HEK293 (cell line): ENCODE results near the gene PRPF18.

ENCODE experiments used
- CTCF ChIA-PET: fragments of 350-600 bp; formaldehyde crosslinking; extraction: SDS; loops from one replicate; lab custom pipeline; 2021; ENCODE audit warnings: antibody characterized with exemption; lab: Yijun Ruan, JAX
- POLR2A ChIA-PET: fragments of 300-600 bp; formaldehyde crosslinking; extraction: SDS; loops from one replicate; lab custom pipeline; 2020; ENCODE audit warnings: antibody characterized with exemption, inconsistent platforms; lab: Yijun Ruan, JAX
- H3K27ac ChIP-seq: fragments of 200-500 bp; sonication (Bioruptor generic); 2 replicates; pipeline ENCODE4 v1.5.1; 2014; ENCODE audit warnings: low read depth, low read length, control low read depth, inconsistent platforms; ENCODE audit errors: extremely low read depth
- H3K36me3 ChIP-seq, 2 experiments: fragments of 200-500 bp in 1 of 2; sonication (Bioruptor generic) in 1 of 2; 1 replicate in 1 of 2; 2 replicates in 1 of 2; pipeline ENCODE4 v1.5.1; 2014 to 2017; ENCODE audit warnings: inconsistent platforms in 2 of 2, low read length in 2 of 2; ENCODE audit not compliant: control insufficient read depth in 2 of 2, insufficient read depth in 1 of 2
- H3K4me1 ChIP-seq: fragments of 200-500 bp; sonication (Bioruptor generic); 2 replicates; pipeline ENCODE4 v1.5.1; 2014; ENCODE audit warnings: mild to moderate bottlenecking, low read length, inconsistent platforms; ENCODE audit not compliant: control insufficient read depth, insufficient read depth
- H3K4me3 ChIP-seq: 2 replicates; pipeline ENCODE4 v1.5.1; 2011; ENCODE audit warnings: low read depth, mild to moderate bottlenecking, control low read depth, low read length, moderate library complexity
- H3K9me3 ChIP-seq: fragments of 200-500 bp; sonication (Bioruptor generic); 2 replicates; pipeline ENCODE4 v1.5.1; 2014; ENCODE audit warnings: low read depth, low read length, inconsistent platforms; ENCODE audit not compliant: control insufficient read depth, insufficient read depth
- GLIS2 ChIP-seq: fragments of 450-650 bp; formaldehyde crosslinking; IDR thresholded peaks from 2 replicates; pipeline ENCODE4 v1.5.1; 2016; ENCODE audit warnings: missing biosample characterization, missing genetic modification characterization
- HOXD13 ChIP-seq: sonication (generic); formaldehyde crosslinking; IDR thresholded peaks from 2 replicates; pipeline ENCODE4 v1.8.0; 2022; ENCODE audit warnings: missing genetic modification reagents, borderline replicate concordance
- KLF1 ChIP-seq: fragments of 450-650 bp; formaldehyde crosslinking; IDR thresholded peaks from 2 replicates; pipeline ENCODE4 v1.5.1; 2016; ENCODE audit warnings: missing biosample characterization, missing genetic modification characterization
- KLF9 ChIP-seq: fragments of 450-650 bp; formaldehyde crosslinking; IDR thresholded peaks from 2 replicates; pipeline ENCODE4 v1.5.1; 2016; ENCODE audit warnings: missing biosample characterization, missing genetic modification characterization, low read depth
- SALL2 ChIP-seq: fragments of 450-650 bp; formaldehyde crosslinking; IDR thresholded peaks from 2 replicates; pipeline ENCODE4 v1.5.0; 2017; ENCODE audit warnings: missing biosample characterization, mild to moderate bottlenecking, missing genetic modification characterization, borderline replicate concordance
- SP7 ChIP-seq: fragments of 450-650 bp; formaldehyde crosslinking; IDR thresholded peaks from 2 replicates; pipeline ENCODE4 v1.5.1; 2016; ENCODE audit warnings: missing biosample characterization, missing genetic modification characterization
- ZBTB7A ChIP-seq: fragments of 450-650 bp; formaldehyde crosslinking; IDR thresholded peaks from 2 replicates; pipeline ENCODE4 v1.5.1; 2016; ENCODE audit warnings: low read depth, missing biosample characterization, missing genetic modification characterization
- ZFP69B ChIP-seq: fragments of 450-650 bp; formaldehyde crosslinking; IDR thresholded peaks from 2 replicates; pipeline ENCODE4 v1.5.1; 2016; ENCODE audit warnings: missing biosample characterization, missing genetic modification characterization
- ZNF16 ChIP-seq: fragments of 450-650 bp; formaldehyde crosslinking; IDR thresholded peaks from 2 replicates; pipeline ENCODE4 v1.5.1; 2016; ENCODE audit warnings: low read depth, missing biosample characterization, missing genetic modification characterization
- ZNF223 ChIP-seq: fragments of 450-650 bp; formaldehyde crosslinking; IDR thresholded peaks from 2 replicates; pipeline ENCODE4 v1.5.1; 2016; ENCODE audit warnings: missing biosample characterization, missing genetic modification characterization
- ZNF24 ChIP-seq: fragments of 450-650 bp; formaldehyde crosslinking; IDR thresholded peaks from 2 replicates; pipeline ENCODE4 v1.5.1; 2016; ENCODE audit warnings: missing biosample characterization, missing genetic modification characterization
- ZNF292 ChIP-seq: fragments of 450-650 bp; formaldehyde crosslinking; IDR thresholded peaks from 2 replicates; pipeline ENCODE4 v1.5.1; 2016; ENCODE audit warnings: low read depth, missing biosample characterization, missing genetic modification characterization, borderline replicate concordance
- ZNF37A ChIP-seq: fragments of 450-650 bp; IDR thresholded peaks from 2 replicates; pipeline ENCODE4 v1.5.1; 2018; ENCODE audit warnings: missing biosample characterization, missing genetic modification characterization
- ZNF394 ChIP-seq: fragments of 450-650 bp; formaldehyde crosslinking; IDR thresholded peaks from 2 replicates; pipeline ENCODE4 v1.5.1; 2016; ENCODE audit warnings: missing biosample characterization, missing genetic modification characterization, mild to moderate bottlenecking, moderate library complexity, borderline replicate concordance
- ZNF501 ChIP-seq: fragments of 450-650 bp; formaldehyde crosslinking; IDR thresholded peaks from 2 replicates; pipeline ENCODE4 v1.5.1; 2016; ENCODE audit warnings: missing biosample characterization, missing genetic modification characterization
- ZNF555 ChIP-seq: fragments of 450-650 bp; formaldehyde crosslinking; conservative IDR thresholded peaks from 2 replicates; pipeline ENCODE4 v1.5.1; 2017; ENCODE audit warnings: missing biosample characterization, mild to moderate bottlenecking, missing genetic modification characterization, inconsistent platforms
- ZNF624 ChIP-seq: fragments of 450-650 bp; formaldehyde crosslinking; IDR thresholded peaks from 2 replicates; pipeline ENCODE4 v1.5.1; 2017; ENCODE audit warnings: missing biosample characterization, missing genetic modification characterization
- ZNF654 ChIP-seq: fragments of 450-650 bp; formaldehyde crosslinking; IDR thresholded peaks from 2 replicates; pipeline ENCODE4 v1.5.1; 2016; ENCODE audit warnings: low read depth, missing biosample characterization, missing genetic modification characterization
- ZNF660 ChIP-seq: fragments of 450-650 bp; IDR thresholded peaks from 2 replicates; pipeline ENCODE4 v1.5.1; 2018; ENCODE audit warnings: missing biosample characterization, mild to moderate bottlenecking, missing genetic modification characterization
- ZNF792 ChIP-seq: fragments of 450-650 bp; formaldehyde crosslinking; IDR thresholded peaks from 2 replicates; pipeline ENCODE4 v1.5.1; 2016; ENCODE audit warnings: missing biosample characterization, missing genetic modification characterization
- ZNF830 ChIP-seq: fragments of 450-650 bp; IDR thresholded peaks from 2 replicates; pipeline ENCODE4 v1.5.0; 2018; ENCODE audit warnings: missing biosample characterization, missing genetic modification characterization, low read depth, mild to moderate bottlenecking, moderate library complexity
- TF ChIP-seq, protein P1 (sequence below): fragments of 450-650 bp; formaldehyde crosslinking; IDR thresholded peaks from 2 replicates; pipeline ENCODE4 v1.5.1; 2016; ENCODE audit warnings: missing biosample characterization, missing genetic modification characterization

PRPF18 gene

DNA sequence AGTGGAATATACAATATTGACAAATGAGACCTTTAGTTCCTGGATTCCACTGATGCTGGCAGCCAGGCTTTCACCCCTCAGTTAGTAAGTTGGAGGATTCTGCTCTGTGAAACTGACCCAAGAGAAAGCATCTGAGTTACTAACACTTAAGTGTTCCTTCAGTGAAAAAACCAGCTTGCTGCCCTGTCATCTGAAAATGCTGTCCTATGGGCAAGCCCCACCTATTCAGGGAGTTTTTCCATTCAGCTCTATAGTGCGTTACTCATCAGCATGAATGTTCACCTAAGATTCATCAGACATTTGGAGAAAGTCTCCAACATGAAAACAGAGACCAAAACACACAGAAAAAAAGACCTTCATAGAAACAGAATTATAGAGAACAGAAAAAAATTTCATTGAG lies 37.9 kb downstream of the PRPF18 start:
- CTCF ChIA-PET, result no interaction called here
- Histone ChIP-seq H3K4me3 (no peak overlapping the region), H3K36me3 (peaks cover 0 to 25% of the 10 kb centered on the region in 2 experiments; a peak in 1 of 3 replicates), H3K9me3 (no peaks in the 10 kb centered on the region), H3K27ac (no peak overlapping the region), H3K4me1 (peaks cover 9% of the 10 kb centered on the region; the same call in 1 of the 2 replicates)
- POLR2A ChIA-PET, result no interaction called here
- TF ChIP-seq ZNF394 (tag by site-specific recombination) (no peak), SP7 (tag by site-specific recombination) (no peak), ZNF292 (tag by site-specific recombination) (no peak), ZNF792 (no peak), HOXD13 (CRISPR knock-in tag) (no peak), ZNF830 (tag by site-specific recombination) (no peak), ZNF24 (tag by site-specific recombination) (no peak), ZNF501 (no peak), KLF9 (tag by site-specific recombination) (no peak), ZNF16 (tag by site-specific recombination) (no peak), ZNF624 (tag by site-specific recombination) (no peak), ZNF660 (no peak), GLIS2 (tag by site-specific recombination) (no peak), KLF1 (tag by site-specific recombination) (no peak)
- TF ChIP-seq, protein P1, sequence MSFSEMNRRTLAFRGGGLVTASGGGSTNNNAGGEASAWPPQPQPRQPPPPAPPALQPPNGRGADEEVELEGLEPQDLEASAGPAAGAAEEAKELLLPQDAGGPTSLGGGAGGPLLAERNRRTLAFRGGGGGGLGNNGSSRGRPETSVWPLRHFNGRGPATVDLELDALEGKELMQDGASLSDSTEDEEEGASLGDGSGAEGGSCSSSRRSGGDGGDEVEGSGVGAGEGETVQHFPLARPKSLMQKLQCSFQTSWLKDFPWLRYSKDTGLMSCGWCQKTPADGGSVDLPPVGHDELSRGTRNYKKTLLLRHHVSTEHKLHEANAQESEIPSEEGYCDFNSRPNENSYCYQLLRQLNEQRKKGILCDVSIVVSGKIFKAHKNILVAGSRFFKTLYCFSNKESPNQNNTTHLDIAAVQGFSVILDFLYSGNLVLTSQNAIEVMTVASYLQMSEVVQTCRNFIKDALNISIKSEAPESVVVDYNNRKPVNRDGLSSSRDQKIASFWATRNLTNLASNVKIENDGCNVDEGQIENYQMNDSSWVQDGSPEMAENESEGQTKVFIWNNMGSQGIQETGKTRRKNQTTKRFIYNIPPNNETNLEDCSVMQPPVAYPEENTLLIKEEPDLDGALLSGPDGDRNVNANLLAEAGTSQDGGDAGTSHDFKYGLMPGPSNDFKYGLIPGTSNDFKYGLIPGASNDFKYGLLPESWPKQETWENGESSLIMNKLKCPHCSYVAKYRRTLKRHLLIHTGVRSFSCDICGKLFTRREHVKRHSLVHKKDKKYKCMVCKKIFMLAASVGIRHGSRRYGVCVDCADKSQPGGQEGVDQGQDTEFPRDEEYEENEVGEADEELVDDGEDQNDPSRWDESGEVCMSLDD, result no peak

DNA sequence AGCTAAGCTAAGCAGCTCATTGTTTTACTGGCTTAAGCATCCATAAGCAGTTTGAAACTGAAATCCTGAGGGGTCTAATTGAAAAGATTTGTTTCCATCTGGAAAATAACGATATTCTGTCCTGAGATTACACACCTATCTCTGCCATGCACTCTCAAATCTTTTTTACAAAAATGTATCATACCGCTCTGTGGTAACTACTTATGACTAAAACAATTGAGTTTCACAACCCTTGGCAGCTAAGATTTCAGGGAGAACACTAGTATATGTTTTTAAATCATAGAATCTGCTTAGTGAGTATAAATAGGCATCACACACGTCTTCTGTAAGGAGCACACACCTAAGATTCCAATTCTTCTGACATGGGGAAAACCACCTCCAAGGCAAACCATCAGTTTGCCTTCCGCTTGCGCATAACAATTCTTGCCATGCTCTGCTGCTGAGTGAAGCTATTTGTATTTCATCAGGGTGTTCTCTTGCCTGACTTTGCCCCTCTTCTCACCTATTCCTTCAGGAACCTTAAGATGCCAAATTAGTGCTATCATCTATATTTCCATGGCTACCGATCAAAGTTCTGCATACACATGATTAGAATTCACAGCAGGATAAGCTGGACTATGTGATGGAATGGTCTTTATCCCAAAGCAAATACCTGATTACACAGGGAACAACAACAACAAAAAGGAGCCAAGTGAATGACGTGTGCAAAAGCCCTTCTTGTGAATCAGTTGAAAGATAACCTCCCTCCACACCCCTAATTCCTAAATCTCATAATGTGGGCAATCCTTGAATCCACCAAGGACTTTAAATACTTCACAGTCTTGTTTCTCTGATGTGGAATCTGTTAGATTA lies 40.9 kb downstream of the PRPF18 start:
- TF ChIP-seq ZBTB7A (tag by site-specific recombination), result no peak
- TF ChIP-seq ZNF223 (tag by site-specific recombination), result no peak
- TF ChIP-seq ZFP69B (tag by site-specific recombination), result no peak
- no peak for TF ChIP-seq ZNF37A (tag by site-specific recombination)
- TF ChIP-seq SALL2 (tag by site-specific recombination), result no peak
- TF ChIP-seq ZNF555, result no peak
- TF ChIP-seq ZNF654 (tag by site-specific recombination), result no peak
- CTCF ChIA-PET, result no interaction called here
- H3K36me3 ChIP-seq, result peaks cover 0 to 22% of the 10 kb centered on the region in 2 experiments; a peak in 1 of 3 replicates
- POLR2A ChIA-PET, result no interaction called here
- H3K27ac ChIP-seq, result no peak overlapping the region
- H3K4me1 ChIP-seq, result peaks cover 9% of the 10 kb centered on the region; the same call in 1 of the 2 replicates
- no peak overlapping the region for H3K4me3 ChIP-seq
- H3K9me3 ChIP-seq, result no peaks in the 10 kb centered on the region
